SK-N-MC (cell line): ENCODE measurements around the gene THPO.

Source experiments
- DNase-seq: peaks from one replicate; pipeline ENCODE4 v3.0.0-alpha.2; 2011; ENCODE audit warnings: low read depth, low spot score
- H3K27ac ChIP-seq: fragments of 200-600 bp; sonication (generic); 2 replicates; pipeline ENCODE4 v1.5.1; 2016; ENCODE audit warnings: mixed run types
- H3K36me3 ChIP-seq: fragments of 200-600 bp; sonication (generic); 2 replicates; pipeline ENCODE4 v1.6.1; 2017; ENCODE audit warnings: antibody characterized with exemption, low read length, mixed read lengths; ENCODE audit not compliant: insufficient read depth
- H3K4me3 ChIP-seq: fragments of 200-600 bp; sonication (generic); 2 replicates; pipeline ENCODE4 v1.5.1; 2016
- H3K9ac ChIP-seq: fragments of 200-600 bp; sonication (generic); 2 replicates; pipeline ENCODE4 v1.8.0; 2017; ENCODE audit warnings: mixed run types, mixed read lengths; ENCODE audit not compliant: insufficient read length
- H3K9me3 ChIP-seq: fragments of 200-600 bp; sonication (generic); 2 replicates; pipeline ENCODE4 v1.6.1; 2017; ENCODE audit warnings: low read depth, mild to moderate bottlenecking, antibody characterized with exemption, low read length, moderate library complexity, mixed read lengths
- EZH2 ChIP-seq: fragments of 200-600 bp; sonication (generic); IDR thresholded peaks from one replicate; pipeline ENCODE4 v1.6.1; 2017; ENCODE audit warnings: antibody characterized with exemption
- FOXP2 ChIP-seq: optimal IDR thresholded peaks from 2 replicates; pipeline ENCODE3; 2011; ENCODE audit warnings: mild to moderate bottlenecking, moderate library complexity; ENCODE audit not compliant: insufficient read depth; ENCODE audit errors: extremely low read length, control extremely low read depth
- POLR2AphosphoS5 ChIP-seq: IDR thresholded peaks from 2 replicates; pipeline ENCODE4 v1.6.1; 2012; ENCODE audit warnings: mild to moderate bottlenecking, low read depth, low read length, borderline replicate concordance

Gene THPO

GRCh38 chr3:184373422-184373821 is 4.6 kb downstream of the THPO start:
- TF ChIP-seq POLR2AphosphoS5 (no peak), FOXP2 (no peak), EZH2 (no peak)
- no peak for DNase-seq
- peaks cover 9% of the 10 kb centered on the region for H3K36me3 ChIP-seq
- H3K27ac ChIP-seq: no peak overlapping the region
- no peak overlapping the region for H3K9ac ChIP-seq
- H3K4me3 ChIP-seq: no peak overlapping the region
- H3K9me3 ChIP-seq: no peaks in the 10 kb centered on the region

- peaks cover 14% of the 10 kb centered on the region for H3K36me3 ChIP-seq
- H3K27ac ChIP-seq: no peak overlapping the region
- no peak overlapping the region for H3K4me3 ChIP-seq
- no peaks in the 10 kb centered on the region for H3K9me3 ChIP-seq
- no peak overlapping the region for H3K9ac ChIP-seq
- TF ChIP-seq EZH2 (no peak), POLR2AphosphoS5 (no peak), FOXP2 (no peak)
- no peak for DNase-seq
Observed at GRCh38 chr3:184372911-184373310, 5.1 kb downstream of the THPO start.

GRCh38 chr3:184372296-184372821 is 5.6 kb downstream of the THPO start:
- no peak for TF ChIP-seq FOXP2
- TF ChIP-seq POLR2AphosphoS5: no peak
- TF ChIP-seq EZH2: no peak
- no peak overlapping the region for H3K27ac ChIP-seq
- DNase-seq: no peak
- H3K4me3 ChIP-seq: no peak overlapping the region
- H3K9me3 ChIP-seq: no peaks in the 10 kb centered on the region
- no peak overlapping the region for H3K9ac ChIP-seq
- H3K36me3 ChIP-seq: peaks cover 18% of the 10 kb centered on the region

GRCh38 chr3:184371570-184372018 is 6.4 kb downstream of the THPO start:
- H3K4me3 ChIP-seq: no peak overlapping the region
- H3K9me3 ChIP-seq: no peaks in the 10 kb centered on the region
- H3K27ac ChIP-seq: no peak overlapping the region
- H3K9ac ChIP-seq: no peak overlapping the region
- TF ChIP-seq EZH2 (no peak), FOXP2 (peak; percentile 5), POLR2AphosphoS5 (peak; percentile 43)
- peak; percentile 63 for DNase-seq
- peaks cover 26% of the 10 kb centered on the region for H3K36me3 ChIP-seq

GRCh38 chr3:184368586-184369183 is 9.3 kb downstream of the THPO start:
- H3K27ac ChIP-seq: no peak overlapping the region
- H3K9me3 ChIP-seq: no peaks in the 10 kb centered on the region
- TF ChIP-seq POLR2AphosphoS5 (no peak), EZH2 (no peak), FOXP2 (no peak)
- H3K36me3 ChIP-seq: peaks cover 44% of the 10 kb centered on the region
- DNase-seq: no peak
- H3K9ac ChIP-seq: no peak overlapping the region
- H3K4me3 ChIP-seq: no peak overlapping the region

- DNase-seq: no peak
- Histone ChIP-seq H3K27ac (no peak overlapping the region), H3K9me3 (no peaks in the 10 kb centered on the region), H3K36me3 (peaks cover 44% of the 10 kb centered on the region), H3K9ac (no peak overlapping the region), H3K4me3 (no peak overlapping the region)
- TF ChIP-seq EZH2 (no peak), POLR2AphosphoS5 (no peak), FOXP2 (no peak)
Observed at GRCh38 chr3:184368116-184368515, 9.9 kb downstream of the THPO start.

- H3K9ac ChIP-seq: no peak overlapping the region
- peaks cover 44% of the 10 kb centered on the region for H3K36me3 ChIP-seq
- DNase-seq: no peak
- TF ChIP-seq POLR2AphosphoS5 (no peak), EZH2 (no peak), FOXP2 (no peak)
- no peak overlapping the region for H3K27ac ChIP-seq
- no peak overlapping the region for H3K4me3 ChIP-seq
- no peaks in the 10 kb centered on the region for H3K9me3 ChIP-seq
Observed at GRCh38 chr3:184366619-184367289, 11.3 kb downstream of the THPO start.

GRCh38 chr3:184362668-184363546 is 15.1 kb downstream of the THPO start:
- H3K27ac ChIP-seq: peak overlapping the region; percentile 58; the same call in 1 of the 2 replicates
- TF ChIP-seq FOXP2: peak; percentile 43
- TF ChIP-seq EZH2: no peak
- peak; percentile 96 for TF ChIP-seq POLR2AphosphoS5
- H3K9me3 ChIP-seq: no peaks in the 10 kb centered on the region
- peak overlapping the region; percentile 90 for H3K9ac ChIP-seq
- H3K36me3 ChIP-seq: peaks cover 30% of the 10 kb centered on the region
- peak; percentile 81 for DNase-seq
- peak overlapping the region; percentile 94 for H3K4me3 ChIP-seq
